NB4 (cell line): Measurements from ENCODE around the gene ASCC1.

Experiments
- DNase-seq: peaks from one replicate; pipeline ENCODE4 v3.0.0; 2010; ENCODE audit warnings: low read depth
- H3K4me3 ChIP-seq: one replicate; pipeline ENCODE4 v1.5.1; 2011; ENCODE audit warnings: mild to moderate bottlenecking, low read depth, low read length, moderate library complexity
- MAX ChIP-seq: IDR thresholded peaks from 2 replicates; pipeline ENCODE4 v1.6.1; 2011; ENCODE audit warnings: low read depth, low read length
- MYC ChIP-seq: IDR thresholded peaks from 2 replicates; pipeline ENCODE4 v1.6.1; 2011; ENCODE audit warnings: low read depth, low read length
- POLR2A ChIP-seq: IDR thresholded peaks from 2 replicates; pipeline ENCODE4 v1.6.1; 2011; ENCODE audit warnings: mild to moderate bottlenecking; ENCODE audit not compliant: insufficient read length; ENCODE audit errors: extremely low read depth
- TF ChIP-seq, protein P1 (sequence below): IDR thresholded peaks from one replicate; pipeline ENCODE4 v1.5.1; 2012; ENCODE audit warnings: low read depth, low read length

Gene ASCC1

DNA sequence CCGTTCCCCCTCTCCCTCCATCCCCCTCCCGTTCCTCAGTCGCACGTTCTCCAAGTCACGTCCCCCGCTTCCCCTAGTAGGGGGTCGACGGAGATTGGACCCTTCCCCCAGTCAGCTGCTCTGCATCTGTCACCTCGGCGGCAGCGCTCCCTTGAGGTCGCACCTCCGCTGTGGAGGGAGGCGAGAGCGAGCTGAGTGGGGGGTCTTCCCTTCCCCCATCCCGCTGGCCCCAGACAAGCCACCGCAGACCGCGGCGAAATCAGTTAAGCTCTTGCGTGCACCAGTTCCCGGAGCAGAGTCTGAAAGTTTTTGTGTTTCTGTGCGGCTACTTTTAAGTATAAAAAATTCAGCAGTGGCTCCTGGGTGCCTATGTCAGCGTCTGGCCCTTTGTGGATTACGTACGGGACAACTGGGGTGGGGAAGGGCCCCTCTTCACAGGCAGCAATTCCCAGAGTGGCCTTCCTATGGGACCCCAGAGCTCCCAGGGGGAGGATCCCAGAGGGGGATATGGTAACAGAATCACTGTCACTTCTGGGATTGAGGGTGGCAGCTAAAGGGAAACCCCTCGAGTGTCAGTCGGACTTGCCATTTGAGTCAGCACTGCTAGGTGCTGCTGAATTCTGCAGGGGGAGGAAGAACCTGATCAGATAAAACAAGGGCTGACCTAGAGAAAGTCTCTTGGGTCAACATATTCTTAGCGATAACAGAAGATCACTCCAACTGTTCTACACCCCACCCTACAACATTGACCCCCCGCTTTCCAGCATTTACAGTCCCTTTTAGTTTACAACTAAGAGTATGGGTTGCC lies 45.1 kb upstream of the ASCC1 start:
- H3K4me3 ChIP-seq, result peak overlapping the region; percentile 63
- TF ChIP-seq MAX (peak; percentile 87), MYC (peak; percentile 82), POLR2A (peak; percentile 51)
- TF ChIP-seq, protein P1, sequence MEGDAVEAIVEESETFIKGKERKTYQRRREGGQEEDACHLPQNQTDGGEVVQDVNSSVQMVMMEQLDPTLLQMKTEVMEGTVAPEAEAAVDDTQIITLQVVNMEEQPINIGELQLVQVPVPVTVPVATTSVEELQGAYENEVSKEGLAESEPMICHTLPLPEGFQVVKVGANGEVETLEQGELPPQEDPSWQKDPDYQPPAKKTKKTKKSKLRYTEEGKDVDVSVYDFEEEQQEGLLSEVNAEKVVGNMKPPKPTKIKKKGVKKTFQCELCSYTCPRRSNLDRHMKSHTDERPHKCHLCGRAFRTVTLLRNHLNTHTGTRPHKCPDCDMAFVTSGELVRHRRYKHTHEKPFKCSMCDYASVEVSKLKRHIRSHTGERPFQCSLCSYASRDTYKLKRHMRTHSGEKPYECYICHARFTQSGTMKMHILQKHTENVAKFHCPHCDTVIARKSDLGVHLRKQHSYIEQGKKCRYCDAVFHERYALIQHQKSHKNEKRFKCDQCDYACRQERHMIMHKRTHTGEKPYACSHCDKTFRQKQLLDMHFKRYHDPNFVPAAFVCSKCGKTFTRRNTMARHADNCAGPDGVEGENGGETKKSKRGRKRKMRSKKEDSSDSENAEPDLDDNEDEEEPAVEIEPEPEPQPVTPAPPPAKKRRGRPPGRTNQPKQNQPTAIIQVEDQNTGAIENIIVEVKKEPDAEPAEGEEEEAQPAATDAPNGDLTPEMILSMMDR, result peak; percentile 10
- peak; percentile 82 for DNase-seq

GRCh38 chr10:72260239-72260975 lies 44.3 kb upstream of the ASCC1 start:
- peak; percentile 84 for DNase-seq
- peak overlapping the region; percentile 63 for H3K4me3 ChIP-seq
- TF ChIP-seq MAX (no peak), POLR2A (no peak), MYC (no peak)
- TF ChIP-seq, protein P1, result no peak

DNA sequence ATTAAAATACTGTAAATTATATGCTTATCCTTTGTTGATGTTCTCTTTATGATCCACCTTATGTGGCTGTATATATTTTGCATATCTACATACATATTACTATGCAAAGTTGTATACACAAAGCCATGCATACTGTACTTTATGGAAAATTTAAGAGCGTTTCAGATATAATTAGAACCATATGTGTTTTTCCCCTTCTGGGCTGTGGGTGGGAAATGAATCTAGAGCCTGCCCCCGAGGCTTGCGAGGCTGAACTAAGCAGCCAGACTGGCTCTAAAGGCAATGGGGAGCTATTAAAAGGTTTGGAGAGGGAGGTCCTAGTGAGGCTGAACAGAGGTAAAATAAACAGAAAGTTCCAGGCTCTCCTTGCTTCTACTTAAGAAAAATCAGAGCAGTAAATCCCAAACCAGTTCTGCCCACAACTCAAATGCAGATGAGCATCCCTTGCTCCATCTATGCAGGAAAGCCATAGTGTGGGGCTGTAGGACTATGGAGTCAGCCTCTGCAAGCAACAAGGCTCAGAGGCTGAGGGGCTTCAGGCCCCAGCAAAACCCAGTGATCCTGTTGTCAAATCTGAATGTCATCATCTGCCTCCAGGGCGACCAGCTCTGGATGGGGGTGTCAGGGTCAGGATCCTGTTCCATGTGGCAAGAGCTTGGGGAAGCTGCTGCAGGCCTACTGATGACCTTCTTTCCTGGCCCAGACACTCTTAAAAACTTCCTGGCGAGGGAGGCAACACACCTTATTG lies 43.6 kb upstream of the ASCC1 start:
- no peak overlapping the region for H3K4me3 ChIP-seq
- DNase-seq, result peak; percentile 41
- TF ChIP-seq, protein P1, result no peak
- TF ChIP-seq MAX, result no peak
- no peak for TF ChIP-seq POLR2A
- no peak for TF ChIP-seq MYC

- TF ChIP-seq MYC, result no peak
- TF ChIP-seq, protein P1, result no peak
- no peak for TF ChIP-seq MAX
- no peak for TF ChIP-seq POLR2A
- DNase-seq, result no peak
- H3K4me3 ChIP-seq, result no peak overlapping the region
Measured at GRCh38 chr10:72258617-72259016, 42.5 kb upstream of the ASCC1 start.

DNA sequence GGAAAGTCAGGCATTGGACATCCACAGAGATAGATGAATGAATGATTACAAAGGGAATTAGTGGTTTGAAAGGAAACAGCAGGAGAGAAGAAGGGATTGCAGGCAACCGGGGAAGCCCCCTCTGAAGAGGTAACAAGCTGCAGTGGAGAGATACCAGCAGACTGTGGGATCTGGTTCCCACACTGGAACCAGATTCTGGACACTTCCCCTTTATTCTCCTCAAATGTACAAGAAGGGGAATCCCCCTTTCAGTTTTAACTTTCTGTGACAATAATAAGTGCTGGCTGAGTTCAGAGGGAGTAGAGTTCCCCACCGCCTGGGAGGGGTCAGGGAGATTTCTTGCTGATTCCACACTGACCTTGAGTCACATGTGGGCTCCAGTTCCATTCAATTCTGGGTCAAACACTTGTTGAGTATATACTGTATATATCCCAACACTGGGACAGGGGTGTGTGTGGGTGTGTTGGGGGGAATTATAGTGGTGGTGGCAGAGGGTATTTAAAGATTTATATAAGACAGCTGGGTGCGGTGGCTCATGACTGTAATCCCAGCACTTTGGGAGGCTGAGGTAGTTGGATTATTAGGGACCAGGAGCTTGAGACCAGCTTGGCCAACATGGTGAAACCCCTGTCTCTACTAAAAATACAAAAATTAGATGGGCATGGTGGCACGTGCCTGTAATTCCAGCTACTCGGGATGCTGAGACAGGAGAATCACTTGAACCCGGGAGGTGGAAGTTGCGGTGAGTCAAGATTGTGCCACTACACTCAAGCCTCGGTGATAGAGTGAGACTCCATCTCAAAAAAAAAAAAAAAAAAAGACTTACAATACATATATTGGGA lies 41.2 kb upstream of the ASCC1 start:
- no peak overlapping the region for H3K4me3 ChIP-seq
- no peak for TF ChIP-seq MAX
- no peak for TF ChIP-seq MYC
- TF ChIP-seq POLR2A, result no peak
- TF ChIP-seq, protein P1, result no peak
- DNase-seq, result peak; percentile 76
